Fibroblast of skin of right biceps (primary cell): ENCODE data around the gene CDK5R2.
"Not testable (repeated sequence)": the region's sequence is repeated elsewhere in the genome, so short reads cannot be mapped to it uniquely, and the experiment has no call there.

Source experiments
- DNase-seq: peaks from one replicate; pipeline ENCODE4 v3.0.0-alpha.2; 2013

Gene CDK5R2

GRCh38 chr2:218959141-218959731 is at the start of gene CDK5R2:
Gene CDK5R2 (plus strand): TSS chr2:218959666. CDS start chr2:218959821, 155 bp downstream.
- peak; percentile 78 for DNase-seq

DNA sequence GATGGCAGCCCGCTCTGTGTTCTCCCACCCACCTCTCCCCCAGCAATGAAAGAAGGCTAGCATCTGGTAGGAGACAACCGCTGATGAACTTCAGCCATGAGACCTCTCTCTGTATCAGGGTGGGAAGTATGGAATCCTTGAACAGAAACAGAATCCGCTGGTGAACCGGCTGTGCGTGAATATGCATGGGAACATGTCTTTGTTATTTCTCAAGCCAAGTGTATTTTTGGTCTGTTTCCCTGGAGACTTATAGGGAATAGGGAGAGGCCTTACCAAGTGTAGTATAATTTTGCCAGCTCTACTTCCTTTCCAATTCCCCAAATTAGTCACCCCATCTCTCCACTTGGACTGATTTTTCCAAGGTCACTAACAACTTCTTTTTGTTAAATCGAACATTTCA is 48.7 kb upstream of the CDK5R2 start:
- no peak for DNase-seq

DNA sequence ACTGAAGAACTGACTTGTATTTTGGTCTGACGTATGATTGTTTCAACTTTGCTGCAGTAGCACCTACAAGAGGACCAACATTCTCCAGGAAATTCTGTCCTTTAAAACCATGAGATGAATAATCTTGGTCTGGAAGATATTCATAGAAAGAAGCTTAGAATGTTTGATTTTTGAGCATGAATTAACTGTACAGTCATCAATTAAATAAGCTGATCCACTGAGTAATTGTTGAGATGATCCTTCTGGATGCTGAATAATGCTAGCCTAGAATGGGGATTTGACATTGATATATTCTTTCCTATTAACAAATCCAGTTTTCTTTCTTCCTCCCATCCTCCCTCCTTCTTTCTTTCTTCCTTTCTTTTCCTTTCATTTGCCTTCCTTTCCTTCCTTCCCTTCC is 39.0 kb upstream of the CDK5R2 start:
- no peak for DNase-seq

DNA sequence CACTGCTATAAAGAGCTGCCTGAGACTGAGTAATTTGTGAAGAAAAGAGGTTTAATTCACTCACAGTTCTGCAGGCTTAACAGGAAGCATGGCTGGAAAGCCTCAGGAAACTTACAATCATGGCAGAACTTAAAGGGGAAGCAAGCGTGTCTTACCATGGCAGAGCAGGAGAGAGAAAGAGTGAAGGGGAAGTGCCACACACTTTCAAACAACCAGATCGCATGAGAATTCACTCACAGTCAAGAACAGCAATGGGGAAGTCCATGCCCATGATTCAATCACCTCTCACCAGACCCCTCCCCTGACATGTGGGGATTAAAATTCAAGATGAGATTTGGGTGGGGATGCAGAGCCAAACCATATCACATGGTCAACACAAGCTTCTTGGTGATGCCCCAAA is 34.7 kb upstream of the CDK5R2 start:
- DNase-seq, result no peak

- no peak for DNase-seq
These were observed 34.0 kb upstream of the CDK5R2 start for GRCh38 chr2:218925434-218925833.

- DNase-seq, result no peak
These were observed 32.0 kb upstream of the CDK5R2 start for GRCh38 chr2:218927422-218927821.

- DNase-seq, result no peak
These were observed 31.6 kb upstream of the CDK5R2 start for GRCh38 chr2:218927876-218928275.

DNA sequence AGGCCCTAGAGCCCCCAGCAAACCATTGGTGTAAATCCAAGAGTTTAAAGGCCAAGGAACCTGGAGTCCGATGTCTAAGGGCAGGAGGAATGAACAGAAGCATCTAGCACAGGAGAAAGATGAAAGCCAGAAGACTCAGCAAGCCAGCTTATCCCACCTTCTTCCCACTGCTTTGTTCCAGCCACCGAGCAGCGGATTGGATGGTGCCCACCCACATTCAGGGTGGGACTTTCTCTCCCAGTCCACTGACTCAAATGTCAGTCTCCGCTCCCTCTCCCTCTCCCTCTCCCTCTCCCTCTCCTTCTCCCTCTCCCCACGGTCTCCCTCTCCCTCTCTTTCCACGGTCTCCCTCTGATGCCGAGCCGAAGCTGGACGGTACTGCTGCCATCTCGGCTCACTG is 29.0 kb upstream of the CDK5R2 start:
- not testable (repeated sequence) for DNase-seq

DNA sequence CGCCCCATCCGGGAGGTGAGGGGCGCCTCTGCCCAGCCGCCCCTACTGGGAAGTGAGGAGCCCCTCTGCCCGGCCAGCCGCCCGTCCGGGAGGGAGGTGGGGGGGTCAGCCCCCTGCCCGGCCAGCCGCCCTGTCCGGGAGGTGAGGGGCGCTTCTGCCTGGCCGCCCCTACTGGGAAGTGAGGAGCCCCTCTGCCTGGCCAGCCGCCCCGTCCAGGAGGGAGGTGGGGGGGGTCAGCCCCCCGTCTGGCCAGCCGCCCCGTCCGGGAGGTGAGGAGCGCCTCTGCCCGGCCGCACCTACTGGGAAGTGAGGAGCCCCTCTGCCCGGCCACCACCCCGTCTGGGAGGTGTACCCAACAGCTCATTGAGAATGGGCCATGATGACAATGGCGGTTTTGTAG is 27.7 kb upstream of the CDK5R2 start:
- DNase-seq, result not testable (repeated sequence)

DNA sequence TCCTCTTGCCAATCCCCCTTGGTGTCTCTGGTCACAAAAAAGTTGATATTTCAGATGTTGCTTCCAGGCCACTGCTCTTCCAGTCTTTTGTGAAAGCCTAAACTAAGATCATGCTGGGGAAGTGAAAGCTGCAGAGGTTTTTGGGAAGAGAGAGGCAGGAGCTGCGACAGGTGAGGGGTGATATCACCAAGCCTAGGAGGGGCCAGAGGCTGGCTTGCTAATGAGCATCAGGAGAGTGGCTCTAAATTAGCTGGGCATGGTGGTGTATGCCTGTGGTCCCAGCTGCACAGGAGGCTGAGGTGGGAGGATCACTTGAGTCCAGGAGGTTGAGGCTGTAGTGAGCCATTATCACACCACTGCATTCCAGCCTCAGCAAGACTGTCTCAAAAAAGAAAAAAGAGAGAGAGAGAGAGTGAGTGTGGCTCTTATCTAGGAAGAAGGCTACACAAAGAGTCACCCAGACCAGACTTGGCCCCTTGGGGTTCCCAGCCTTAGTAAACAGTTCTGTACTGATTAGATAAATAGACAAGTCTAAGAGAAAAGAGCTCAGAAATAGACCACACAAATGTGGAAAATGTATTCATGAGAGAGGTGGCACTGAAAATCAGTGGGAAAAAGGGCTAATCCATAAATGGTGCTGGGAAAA is 14.6 kb upstream of the CDK5R2 start:
- no peak for DNase-seq

DNA sequence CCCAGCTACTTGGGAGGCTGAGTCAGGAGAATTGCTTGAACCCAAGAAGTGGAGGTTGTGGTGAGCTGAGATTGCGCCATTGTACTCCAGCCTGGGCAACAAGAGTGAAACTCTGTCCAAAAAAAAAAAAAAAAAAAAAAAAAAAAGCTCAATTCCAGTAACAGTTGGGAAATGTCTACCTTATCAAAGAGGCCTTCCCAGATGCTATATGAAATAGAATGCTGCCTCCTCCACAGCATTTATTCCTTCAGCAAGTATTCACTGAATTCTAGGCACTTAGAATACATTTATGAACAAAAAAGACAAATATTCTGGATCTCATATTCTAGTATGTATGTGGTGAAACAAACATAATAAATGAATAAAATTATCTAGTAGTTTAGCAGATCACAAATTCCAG is 12.8 kb upstream of the CDK5R2 start:
- no peak for DNase-seq

- no peak for DNase-seq
These were observed 7.3 kb upstream of the CDK5R2 start for GRCh38 chr2:218952160-218952559.

GRCh38 chr2:218953366-218953954 is 6.0 kb upstream of the CDK5R2 start:
- DNase-seq, result no peak

DNA sequence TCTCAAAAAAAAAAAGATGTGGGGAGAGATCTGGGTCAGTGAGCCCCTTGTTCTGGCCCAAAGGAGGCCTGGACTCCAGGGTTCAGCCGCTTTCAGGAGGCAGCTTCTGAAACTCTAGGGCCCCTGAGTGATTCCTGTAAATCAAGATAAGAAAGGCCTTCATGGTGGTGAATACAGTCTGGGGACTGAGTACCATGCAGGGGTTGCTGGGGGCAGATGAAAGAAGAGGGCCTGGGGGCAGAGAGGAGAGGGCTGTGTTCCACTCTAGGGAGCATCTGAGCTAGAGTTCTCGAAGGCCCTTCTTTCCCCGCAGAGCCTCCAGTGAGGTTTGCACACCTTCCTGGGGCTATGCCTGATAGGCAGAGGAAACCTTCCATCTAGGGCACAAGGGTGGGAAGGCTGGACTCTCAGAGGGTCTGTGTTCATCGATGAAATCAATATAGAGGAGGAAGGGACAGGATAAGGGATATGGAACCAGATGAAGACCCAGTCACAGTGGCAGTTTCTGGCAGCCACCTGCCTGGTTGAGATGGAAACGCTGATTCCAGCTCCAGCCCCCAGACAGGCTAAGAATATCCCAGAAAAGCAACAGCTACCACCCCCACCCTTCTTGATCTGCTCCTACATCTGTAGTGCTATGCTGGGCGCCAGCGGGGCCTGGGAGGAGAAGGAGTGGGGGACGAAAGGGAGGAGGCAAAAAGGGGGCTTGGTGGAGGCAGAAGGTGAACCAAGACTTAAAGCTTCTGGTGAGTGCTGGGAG is 4.7 kb upstream of the CDK5R2 start:
- DNase-seq, result no peak

DNA sequence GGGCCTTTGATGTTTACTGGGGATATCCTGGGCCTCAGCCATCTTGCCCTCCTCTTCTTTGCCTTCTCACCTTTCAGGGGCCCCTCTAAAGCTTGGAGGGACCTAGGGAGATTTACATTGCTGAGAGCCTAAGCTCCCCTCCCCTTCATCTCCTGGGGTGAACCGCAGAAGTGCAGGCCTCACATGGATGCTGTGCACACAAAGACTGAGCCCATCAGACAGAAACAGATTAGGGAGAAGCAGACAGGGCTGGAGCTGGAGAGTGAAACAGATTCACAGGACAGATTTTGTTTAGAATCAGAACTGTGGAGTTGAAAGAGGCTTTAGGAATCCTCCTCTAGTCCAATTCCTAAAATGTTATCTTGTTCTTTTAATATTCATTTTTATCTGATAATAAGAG is 3.4 kb upstream of the CDK5R2 start:
- no peak for DNase-seq

DNA sequence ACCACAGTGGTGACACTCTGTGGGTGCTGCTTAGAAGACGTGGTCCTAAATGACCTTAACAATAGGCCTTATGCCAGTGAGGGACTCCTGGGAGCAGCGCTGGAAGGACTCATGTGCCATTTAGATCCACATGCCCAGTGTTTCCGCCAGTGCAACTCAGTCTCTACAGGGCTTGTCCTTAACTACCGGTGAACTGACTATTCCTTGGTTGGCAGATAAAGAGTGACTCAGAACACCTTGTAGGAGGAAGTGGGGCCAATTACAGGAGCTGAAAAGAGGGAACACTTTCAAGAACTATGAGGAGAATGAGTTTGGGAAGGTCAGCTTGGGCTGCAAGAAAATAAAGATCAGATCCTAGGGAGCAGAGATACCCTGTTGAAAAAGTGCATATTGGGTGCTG is 1.8 kb upstream of the CDK5R2 start:
- DNase-seq, result no peak

DNA sequence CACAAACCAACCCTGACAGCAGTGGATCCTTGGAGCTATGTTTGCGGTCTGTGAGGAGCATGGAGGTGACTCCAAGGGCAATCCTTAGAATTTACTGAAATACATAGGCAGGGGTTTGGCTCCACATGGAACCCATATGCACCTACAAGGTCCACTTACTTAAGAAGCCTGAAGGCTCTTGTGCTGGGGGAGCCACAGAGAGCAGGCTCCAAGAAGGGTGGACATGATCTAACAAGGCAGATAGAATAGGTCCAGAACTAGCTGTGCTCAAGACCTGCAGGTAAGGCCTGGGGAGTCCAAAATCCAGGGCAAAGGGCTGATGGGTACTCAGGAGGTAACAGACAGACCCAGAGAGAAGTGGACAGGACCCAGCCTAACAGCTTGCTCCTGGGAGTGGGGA is 1.2 kb upstream of the CDK5R2 start:
- no peak for DNase-seq

GRCh38 chr2:218959761-218960308 is 369 bp downstream of the CDK5R2 start:
- DNase-seq, result no peak

GRCh38 chr2:218960309-218961165 is 1.1 kb downstream of the CDK5R2 start:
- no peak for DNase-seq

GRCh38 chr2:218961229-218961628 is 1.8 kb downstream of the CDK5R2 start:
- DNase-seq, result no peak

GRCh38 chr2:218961651-218962570 is 2.4 kb downstream of the CDK5R2 start:
- DNase-seq, result no peak
